Neuronal stem cell (in vitro differentiated cells): Measurements from ENCODE around the gene RAD51B.

ENCODE experiments used
- DNase-seq: peaks from one replicate; pipeline ENCODE4 v3.0.0-alpha.2; 2013; ENCODE audit warnings: low spot score
- H2AFZ ChIP-seq: one replicate; pipeline ENCODE4 v1.6.1; 2013; ENCODE audit warnings: mild to moderate bottlenecking, low read length, inconsistent platforms
- H2AK5ac ChIP-seq: 2 replicates; pipeline ENCODE4 v1.6.1; 2013; ENCODE audit warnings: low read depth, mild to moderate bottlenecking, inconsistent platforms, low read length, moderate library complexity, mixed read lengths
- H2BK120ac ChIP-seq: 2 replicates; pipeline ENCODE4 v1.6.1; 2013; ENCODE audit warnings: low read depth, mild to moderate bottlenecking, inconsistent platforms, low read length, moderate library complexity, mixed read lengths
- H2BK12ac ChIP-seq: one replicate; pipeline ENCODE4 v1.6.1; 2013; ENCODE audit warnings: low read length, inconsistent platforms
- H2BK15ac ChIP-seq: 2 replicates; pipeline ENCODE4 v1.6.1; 2013; ENCODE audit warnings: mild to moderate bottlenecking, low read length, inconsistent platforms, mixed read lengths
- H2BK5ac ChIP-seq: one replicate; pipeline ENCODE4 v1.6.1; 2013; ENCODE audit warnings: inconsistent platforms, mild to moderate bottlenecking, low read length, moderate library complexity
- H3K14ac ChIP-seq: one replicate; pipeline ENCODE4 v1.6.1; 2013; ENCODE audit warnings: low read length, inconsistent platforms
- H3K18ac ChIP-seq: 2 replicates; pipeline ENCODE4 v1.6.1; 2013; ENCODE audit warnings: low read length, inconsistent platforms
- H3K23ac ChIP-seq: 2 replicates; pipeline ENCODE4 v1.6.1; 2013; ENCODE audit warnings: low read depth, mild to moderate bottlenecking, mixed read lengths, low read length, inconsistent platforms; ENCODE audit not compliant: poor library complexity
- H3K27ac ChIP-seq: replicated peaks from 3 replicates; pipeline ENCODE4 v1.5.1; 2013; ENCODE audit warnings: low read length, inconsistent platforms
- H3K27me3 ChIP-seq, 3 experiments: 2 replicates each; pipeline ENCODE4 v1.6.1; 2013; ENCODE audit warnings: low read length in 3 of 3, mild to moderate bottlenecking in 2 of 3, inconsistent platforms in 1 of 3, low read depth in 1 of 3, mixed read lengths in 1 of 3, moderate library complexity in 1 of 3; ENCODE audit not compliant: control insufficient read depth in 3 of 3, insufficient read depth in 3 of 3
- H3K36me3 ChIP-seq, 2 donors: replicated peaks in 1 of 2; 2 replicates each; pipeline ENCODE4 v1.6.1; 2013; ENCODE audit warnings: low read length in 2 of 2; ENCODE audit not compliant: control insufficient read depth in 2 of 2, insufficient read depth in 2 of 2
- H3K4ac ChIP-seq: 2 replicates; pipeline ENCODE4 v1.6.1; 2013; ENCODE audit warnings: inconsistent platforms, mild to moderate bottlenecking, low read length, moderate library complexity
- H3K4me1 ChIP-seq, 2 donors: 1 replicate in 1 of 2; 2 replicates in 1 of 2; pipeline ENCODE4 v1.6.1; 2013; ENCODE audit warnings: low read length in 2 of 2, low read depth in 1 of 2; ENCODE audit not compliant: control insufficient read depth in 2 of 2, insufficient read depth in 1 of 2
- H3K4me2 ChIP-seq: one replicate; pipeline ENCODE4 v1.6.1; 2013; ENCODE audit warnings: mild to moderate bottlenecking, low read length, inconsistent platforms; ENCODE audit not compliant: insufficient read depth, poor library complexity, severe bottlenecking
- H3K4me3 ChIP-seq, 2 donors: 2 replicates each; pipeline ENCODE4 v1.5.1; 2013; ENCODE audit warnings: low read length in 2 of 2, mild to moderate bottlenecking in 2 of 2, inconsistent platforms in 1 of 2, moderate library complexity in 1 of 2
- H3K79me1 ChIP-seq: one replicate; pipeline ENCODE4 v1.6.1; 2013; ENCODE audit warnings: low read depth, mild to moderate bottlenecking, inconsistent platforms, low read length, moderate library complexity
- H3K9ac ChIP-seq: one replicate; pipeline ENCODE4 v1.6.1; 2013; ENCODE audit warnings: mild to moderate bottlenecking, low read depth, low read length, inconsistent platforms; ENCODE audit not compliant: poor library complexity
- H3K9me3 ChIP-seq, 2 donors: replicated peaks in 1 of 2; 2 replicates each; pipeline versions ENCODE3 to v1.6.1; 2013; ENCODE audit warnings: low read length in 2 of 2, mild to moderate bottlenecking in 2 of 2, inconsistent platforms in 1 of 2, low read depth in 1 of 2, mixed read lengths in 1 of 2, moderate library complexity in 1 of 2; ENCODE audit not compliant: control insufficient read depth in 2 of 2, insufficient read depth in 1 of 2
- H4K8ac ChIP-seq: one replicate; pipeline ENCODE4 v1.6.1; 2013; ENCODE audit warnings: low read depth, mild to moderate bottlenecking, inconsistent platforms, low read length, moderate library complexity
- H4K91ac ChIP-seq: one replicate; pipeline ENCODE4 v1.6.1; 2013; ENCODE audit warnings: low read length, low read depth, mild to moderate bottlenecking, inconsistent platforms; ENCODE audit not compliant: poor library complexity
- WGBS, 2 donors: extraction: QIAGEN DNeasy Blood & Tissue Kit; methylation state at CpG; one replicate each; pipeline ENCODE4 v1.1.7; 2013; ENCODE audit warnings: missing lambda C conversion rate in 2 of 2, mixed read lengths in 1 of 2; ENCODE audit not compliant: insufficient read length in 2 of 2, insufficient replicate concordance in 1 of 2; ENCODE audit errors: extremely low coverage in 2 of 2; 5-methylcytosine and 5-hydroxymethylcytosine counted together

RAD51B gene

GRCh38 chr14:68447581-68448251 is 628.1 kb downstream of the RAD51B start:
- no peak overlapping the region for H2BK12ac ChIP-seq
- H2BK5ac ChIP-seq = no peak overlapping the region
- no peak overlapping the region for H2BK120ac ChIP-seq
- no peak overlapping the region for H3K27ac ChIP-seq
- H3K4me2 ChIP-seq = no peak overlapping the region
- no peak overlapping the region for H4K91ac ChIP-seq
- H3K4me3 ChIP-seq = no peak overlapping the region
- H3K4me1 ChIP-seq = peaks cover 5 to 11% of the 10 kb centered on the region in 2 donors
- H2BK15ac ChIP-seq = no peak overlapping the region
- H3K9ac ChIP-seq = no peak overlapping the region
- no peaks in the 10 kb centered on the region for H3K27me3 ChIP-seq
- no peaks in the 10 kb centered on the region for H3K36me3 ChIP-seq
- no peak overlapping the region for H3K14ac ChIP-seq
- no peak overlapping the region for H3K23ac ChIP-seq
- no peak overlapping the region for H4K8ac ChIP-seq
- H3K18ac ChIP-seq = no peak overlapping the region
- WGBS, 2 donors = no CpG with 5 or more reads among the region's 4 CpGs
- H2AFZ ChIP-seq = no peak overlapping the region
- H3K9me3 ChIP-seq = no peaks in the 10 kb centered on the region
- H2AK5ac ChIP-seq = no peak overlapping the region
- DNase-seq = no peak
- no peak overlapping the region for H3K4ac ChIP-seq
- no peaks in the 10 kb centered on the region for H3K79me1 ChIP-seq

- Histone ChIP-seq H3K18ac (no peak overlapping the region), H3K4ac (no peak overlapping the region), H2BK12ac (no peak overlapping the region), H3K36me3 (no peaks in the 10 kb centered on the region), H4K8ac (no peak overlapping the region), H3K23ac (no peak overlapping the region), H2BK5ac (no peak overlapping the region), H3K27me3 (no peaks in the 10 kb centered on the region), H2BK15ac (no peak overlapping the region), H3K14ac (no peak overlapping the region), H3K27ac (no peak overlapping the region), H2AK5ac (no peak overlapping the region), H3K4me1 (peaks cover 5 to 11% of the 10 kb centered on the region in 2 donors), H4K91ac (no peak overlapping the region), H2AFZ (no peak overlapping the region), H2BK120ac (no peak overlapping the region), H3K4me2 (no peak overlapping the region), H3K9ac (no peak overlapping the region), H3K4me3 (no peak overlapping the region), H3K79me1 (no peaks in the 10 kb centered on the region), H3K9me3 (no peaks in the 10 kb centered on the region)
- DNase-seq = no peak
- WGBS, 2 donors = no CpG with 5 or more reads among the region's 3 CpGs
These were observed 628.8 kb downstream of the RAD51B start for GRCh38 chr14:68448252-68448902.

- H3K4me3 ChIP-seq = no peak overlapping the region
- H3K27me3 ChIP-seq = no peaks in the 10 kb centered on the region
- H3K9ac ChIP-seq = no peak overlapping the region
- no peak overlapping the region for H3K14ac ChIP-seq
- no peak overlapping the region for H3K18ac ChIP-seq
- no peak overlapping the region for H4K91ac ChIP-seq
- no CpG with 5 or more reads among the region's 4 CpGs for WGBS, 2 donors
- no peak overlapping the region for H2BK120ac ChIP-seq
- peaks cover 3 to 11% of the 10 kb centered on the region in 2 donors for H3K4me1 ChIP-seq
- no peak overlapping the region for H3K23ac ChIP-seq
- no peak overlapping the region for H2BK15ac ChIP-seq
- H3K36me3 ChIP-seq = no peaks in the 10 kb centered on the region
- H2AFZ ChIP-seq = peak overlapping the region; percentile 18
- no peak overlapping the region for H2BK5ac ChIP-seq
- H3K4me2 ChIP-seq = no peak overlapping the region
- no peaks in the 10 kb centered on the region for H3K79me1 ChIP-seq
- peaks cover 0 to 6% of the 10 kb centered on the region in 2 donors for H3K9me3 ChIP-seq
- H4K8ac ChIP-seq = no peak overlapping the region
- no peak overlapping the region for H2AK5ac ChIP-seq
- no peak overlapping the region for H3K4ac ChIP-seq
- H3K27ac ChIP-seq = peak overlapping the region; percentile 57
- peak; percentile 71 for DNase-seq
- no peak overlapping the region for H2BK12ac ChIP-seq
These were observed 630.1 kb downstream of the RAD51B start for GRCh38 chr14:68449561-68450181.

- no peak overlapping the region for H3K23ac ChIP-seq
- no peak overlapping the region for H4K8ac ChIP-seq
- H4K91ac ChIP-seq = no peak overlapping the region
- no peak overlapping the region for H3K4ac ChIP-seq
- no peaks in the 10 kb centered on the region for H3K36me3 ChIP-seq
- H3K4me1 ChIP-seq = peaks cover 3 to 11% of the 10 kb centered on the region in 2 donors
- no peak overlapping the region for H2BK12ac ChIP-seq
- H3K18ac ChIP-seq = no peak overlapping the region
- no peak overlapping the region for H2BK15ac ChIP-seq
- peaks cover 2 to 13% of the 10 kb centered on the region in 2 donors for H3K9me3 ChIP-seq
- H3K79me1 ChIP-seq = no peaks in the 10 kb centered on the region
- no peak overlapping the region for H3K9ac ChIP-seq
- no peaks in the 10 kb centered on the region for H3K27me3 ChIP-seq
- H2BK5ac ChIP-seq = no peak overlapping the region
- H2AK5ac ChIP-seq = no peak overlapping the region
- no peak overlapping the region for H3K4me2 ChIP-seq
- no peak overlapping the region for H2BK120ac ChIP-seq
- no peak overlapping the region for H3K14ac ChIP-seq
- WGBS, 2 donors = no CpG with 5 or more reads among the region's 11 CpGs
- no peak overlapping the region for H2AFZ ChIP-seq
- no peak for DNase-seq
- H3K4me3 ChIP-seq = no peak overlapping the region
- H3K27ac ChIP-seq = no peak overlapping the region
These were observed 631.0 kb downstream of the RAD51B start for GRCh38 chr14:68450391-68451120.
